Activated CD4-positive, alpha-beta T cell treated with anti-CD3 and anti-CD28 coated beads, Interleukin-2, amount 50 U/mL, for 16 hours (primary cell): Measurements from ENCODE around the gene ICA1.

Experiments
- DNase-seq: peaks from one replicate; pipeline ENCODE4 v3.0.0-alpha.2; 2020

The ICA1 gene

GRCh38 chr7:8157296-8157695 lies 104.7 kb downstream of the ICA1 start:
- DNase-seq, result no peak

DNA sequence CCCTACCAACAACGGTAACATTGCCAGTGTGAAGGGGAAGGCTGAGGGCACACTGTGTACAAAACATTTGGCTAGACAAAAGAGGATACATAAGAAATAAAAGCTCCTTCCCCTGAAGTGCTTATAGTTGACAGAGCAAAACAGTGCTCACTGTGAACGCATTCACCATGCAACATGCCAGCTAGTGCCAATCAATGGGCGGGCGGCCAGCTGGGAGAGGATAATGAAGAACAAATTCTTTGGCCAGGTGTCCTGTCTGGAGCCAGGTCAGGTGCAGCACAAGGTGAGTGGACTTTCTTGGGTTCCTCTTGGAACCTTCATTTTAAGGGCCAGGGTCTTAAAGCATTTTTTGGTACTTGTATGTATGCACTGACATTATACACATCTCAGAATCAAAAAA lies 106.1 kb downstream of the ICA1 start:
- DNase-seq, result no peak

DNA sequence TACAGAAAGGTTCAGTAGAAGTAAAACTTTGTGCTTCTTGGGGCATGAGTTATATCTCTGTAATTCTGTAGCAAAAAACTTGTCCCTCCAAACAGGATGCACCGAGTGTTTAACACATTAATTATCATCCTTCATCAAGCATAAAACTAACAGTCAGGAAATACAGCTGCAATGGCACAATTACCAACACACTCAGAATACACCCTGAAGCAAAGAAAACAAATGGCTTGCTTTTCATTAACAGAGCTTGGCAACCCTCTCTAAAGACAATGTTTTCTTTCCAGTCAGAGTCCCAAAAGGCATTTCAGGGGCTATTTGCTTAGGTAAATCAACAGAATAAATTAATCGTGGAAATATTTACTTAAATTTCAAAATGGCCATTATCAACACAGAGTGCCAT lies 107.7 kb downstream of the ICA1 start:
- no peak for DNase-seq

DNA sequence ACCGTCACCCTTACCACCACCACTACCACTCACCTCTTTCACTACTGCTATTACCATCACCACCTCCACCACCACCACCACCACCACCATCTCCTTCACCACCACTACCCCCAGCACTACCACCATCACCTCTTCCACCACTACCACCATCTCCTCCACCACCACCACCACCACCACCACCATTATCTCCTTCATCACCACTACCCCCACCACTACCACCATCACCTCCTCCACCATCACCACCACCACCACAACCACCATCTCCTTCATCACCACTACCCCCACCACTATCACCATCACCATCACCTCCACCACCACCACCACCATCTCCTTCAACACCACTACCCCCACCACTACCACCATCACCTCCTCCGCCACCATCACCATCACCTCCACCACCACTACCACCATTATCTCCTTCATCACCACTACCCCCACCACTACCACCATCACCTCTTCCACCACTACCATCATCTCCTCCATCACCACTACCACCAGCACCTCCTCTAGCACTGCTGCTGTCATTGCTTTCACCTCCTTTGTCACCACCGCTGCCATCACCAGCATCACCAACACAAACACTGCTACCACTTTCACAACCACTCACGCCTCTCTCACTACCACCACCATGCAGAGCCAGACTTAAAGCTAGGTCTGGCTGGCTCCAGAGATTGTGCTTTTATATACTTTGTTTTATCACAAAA lies 109.3 kb downstream of the ICA1 start:
- no peak for DNase-seq

DNA sequence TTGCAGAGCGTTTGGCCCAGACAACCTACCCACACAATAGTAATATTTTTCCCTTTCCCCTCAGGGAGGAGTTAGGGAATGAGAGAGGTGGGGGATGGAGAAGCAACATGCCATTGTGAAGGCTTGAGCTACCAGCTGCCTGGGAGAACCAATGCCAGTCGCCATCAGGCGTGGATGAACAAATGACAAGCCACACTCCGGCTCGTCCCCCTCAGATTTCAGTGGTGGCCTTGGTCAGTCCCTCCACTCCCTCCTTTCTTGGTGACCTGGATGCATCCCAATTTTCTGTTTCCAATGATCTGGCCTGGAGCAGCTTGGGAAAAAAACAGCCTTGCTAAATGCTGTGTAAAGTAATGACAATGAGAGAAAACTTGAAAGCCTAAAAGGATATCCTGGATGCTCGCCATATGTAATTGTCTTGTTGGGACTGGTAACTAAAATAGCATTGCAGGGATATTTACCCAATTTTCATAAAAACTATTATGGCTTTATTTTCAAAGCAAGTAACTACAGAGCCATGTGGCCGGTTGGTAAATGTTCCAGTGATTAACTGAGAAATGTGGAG lies 110.7 kb downstream of the ICA1 start:
- no peak for DNase-seq

GRCh38 chr7:8149222-8149621 lies 112.7 kb downstream of the ICA1 start:
- no peak for DNase-seq

- no peak for DNase-seq
Measured at GRCh38 chr7:8147760-8148463, 114.1 kb downstream of the ICA1 start.

- no peak for DNase-seq
Measured at GRCh38 chr7:8146788-8147413, 115.1 kb downstream of the ICA1 start.

- no peak for DNase-seq
Measured at GRCh38 chr7:8146106-8146787, 115.7 kb downstream of the ICA1 start.

DNA sequence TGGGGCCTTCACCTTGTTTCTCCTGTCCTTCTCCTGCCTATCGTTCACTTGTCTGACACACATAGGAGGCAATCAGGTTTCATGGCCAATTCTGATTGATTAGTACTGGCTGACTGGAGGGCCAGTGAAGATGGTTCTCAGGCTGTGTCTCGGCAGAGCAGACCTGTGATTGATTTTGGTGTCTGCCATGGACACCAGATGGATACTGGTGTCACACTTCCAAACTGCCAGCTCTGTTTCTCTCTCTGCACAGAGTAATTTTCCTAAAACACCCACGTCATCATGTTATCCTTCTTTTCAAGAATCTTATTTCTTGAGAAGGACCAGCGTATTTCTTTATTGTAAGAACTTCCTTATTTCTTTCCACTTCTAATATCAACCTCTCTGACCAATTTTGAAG lies 117.1 kb downstream of the ICA1 start:
- DNase-seq, result no peak

- no peak for DNase-seq
Measured at GRCh38 chr7:8143151-8143874, 118.7 kb downstream of the ICA1 start.

DNA sequence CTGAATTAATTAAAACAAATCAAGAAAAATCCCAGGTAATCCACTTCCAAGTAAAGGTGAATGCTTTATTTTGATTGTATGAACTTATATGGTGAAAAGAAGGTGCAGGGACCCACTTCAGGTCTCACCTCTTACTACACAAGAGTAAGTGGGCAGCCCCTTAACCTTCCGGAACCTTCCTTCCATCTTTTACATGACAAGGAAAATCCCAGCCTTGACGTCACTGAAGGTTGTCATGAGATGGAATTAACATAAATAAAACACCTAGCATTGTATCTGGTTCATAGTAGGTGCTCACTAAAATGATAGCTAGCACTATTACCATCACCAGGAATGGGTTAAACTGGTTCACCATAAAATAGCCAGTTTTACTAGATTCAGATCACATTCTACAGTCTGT lies 119.5 kb downstream of the ICA1 start:
- DNase-seq, result no peak

DNA sequence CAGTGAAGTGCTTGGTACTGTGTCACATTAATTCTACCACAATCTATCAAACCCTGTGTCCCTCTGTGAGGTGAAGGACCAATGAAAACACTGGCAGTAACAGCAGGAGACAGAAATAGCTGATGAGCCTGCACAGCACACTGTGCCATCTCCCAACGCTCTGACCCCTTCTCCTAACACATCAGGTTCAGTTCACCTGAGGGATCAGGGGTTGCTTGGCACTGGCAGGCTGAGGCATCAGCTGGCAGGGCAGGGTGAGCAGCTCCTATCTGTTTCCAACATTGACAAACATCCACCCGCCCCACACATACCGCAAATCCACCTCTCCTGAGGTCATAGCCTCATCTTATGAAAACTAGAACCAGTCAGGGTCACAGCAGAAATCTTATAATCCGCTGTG lies 120.9 kb downstream of the ICA1 start:
- DNase-seq, result no peak

GRCh38 chr7:8136051-8136730 lies 125.8 kb downstream of the ICA1 start:
- no peak for DNase-seq

DNA sequence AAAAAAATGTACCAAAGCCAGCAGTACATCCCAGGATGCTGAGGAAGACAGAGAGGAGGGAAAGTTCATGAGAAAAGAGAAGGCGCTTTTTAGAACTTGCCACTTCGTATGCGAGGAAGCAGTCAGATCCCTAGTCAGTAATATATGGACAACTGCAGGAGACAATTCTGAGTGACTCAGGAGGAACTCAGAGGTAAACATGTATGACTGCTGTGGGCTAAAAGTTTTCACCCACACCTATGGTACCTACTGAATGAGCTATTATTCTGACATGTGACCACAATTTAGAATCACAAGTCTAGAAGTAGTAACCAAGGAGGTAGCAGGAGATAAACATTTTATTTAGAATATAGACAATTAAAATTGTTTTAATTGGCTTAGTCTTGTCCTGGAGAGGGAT lies 126.5 kb downstream of the ICA1 start:
- no peak for DNase-seq

- peak; percentile 85 for DNase-seq
Measured at GRCh38 chr7:8134089-8134733, 127.8 kb downstream of the ICA1 start.

- no peak for DNase-seq
Measured at GRCh38 chr7:8133188-8133848, 128.6 kb downstream of the ICA1 start.

DNA sequence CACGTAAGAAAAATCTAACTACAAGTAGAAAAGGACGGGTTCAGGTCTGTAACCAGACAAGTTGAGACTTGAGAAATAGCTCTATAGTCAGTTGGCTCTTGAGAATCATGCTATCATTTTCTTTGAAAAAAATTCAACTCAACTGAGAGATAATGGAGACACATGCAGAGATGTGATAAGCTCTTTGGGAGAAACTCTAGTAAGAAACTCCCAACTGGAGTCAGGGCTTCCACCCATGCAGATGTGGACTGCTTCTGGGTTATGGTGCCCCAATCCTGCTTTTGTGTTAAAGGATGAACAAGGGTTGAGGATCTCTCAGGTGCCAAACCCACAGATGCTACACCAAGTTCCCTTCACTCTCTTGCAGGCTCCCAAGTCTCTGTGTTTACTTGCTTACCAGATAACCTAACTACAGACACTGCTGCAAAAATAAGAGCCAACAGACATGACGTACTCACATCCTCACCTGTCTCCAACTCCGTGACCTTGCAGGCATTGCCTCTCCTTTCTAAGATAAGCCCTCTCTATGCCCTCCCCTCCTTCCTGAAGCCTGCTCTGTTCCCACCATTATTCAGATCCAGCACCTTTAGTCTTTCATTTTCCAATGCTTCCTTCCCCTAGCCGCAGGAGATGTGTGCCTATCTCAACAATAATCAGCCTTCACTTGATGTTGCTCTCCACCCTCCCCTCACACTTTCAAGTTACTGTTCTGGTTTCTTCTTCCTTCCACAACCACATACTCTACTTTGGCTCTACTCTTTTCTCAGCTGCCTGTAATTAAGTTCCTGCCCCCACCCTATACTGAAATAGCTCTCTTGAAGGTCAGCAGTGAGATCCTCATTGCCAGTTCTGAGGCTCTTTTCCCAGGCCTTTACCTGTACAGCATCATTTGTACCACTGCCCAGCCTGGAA lies 130.0 kb downstream of the ICA1 start:
- DNase-seq, result peak; percentile 46

GRCh38 chr7:8130663-8131062 lies 131.3 kb downstream of the ICA1 start:
- no peak for DNase-seq

DNA sequence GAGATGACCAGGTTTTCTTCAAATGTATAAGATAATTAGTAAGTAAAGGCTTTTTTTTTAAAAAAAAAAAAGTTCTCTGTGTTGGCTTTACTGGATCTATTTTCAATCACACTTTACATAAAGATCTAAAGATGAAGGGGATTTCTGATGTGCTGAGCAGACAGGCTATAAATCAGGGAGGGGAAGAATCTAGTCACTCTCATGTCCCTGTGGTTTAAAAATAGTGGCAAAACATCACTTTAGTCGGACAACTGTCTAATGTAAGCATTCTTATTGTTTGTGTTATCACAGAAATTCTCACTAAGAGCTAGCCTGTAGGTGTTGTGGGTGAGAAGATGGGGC lies 132.7 kb downstream of the ICA1 start:
- DNase-seq, result peak; percentile 56
